GM10266 (cell line): ENCODE results near the gene MAP3K4.
"Not testable (repeated sequence)": the region's sequence is repeated elsewhere in the genome, so short reads cannot be mapped to it uniquely, and the experiment has no call there.

Experiments used
- DNase-seq: peaks from one replicate; pipeline ENCODE4 v3.0.0; 2012; ENCODE audit errors: extremely low spot score
- CTCF ChIP-seq: IDR thresholded peaks from 2 replicates; pipeline ENCODE4 v1.5.1; 2012; ENCODE audit warnings: mild to moderate bottlenecking, low read depth; ENCODE audit not compliant: control insufficient read depth, insufficient read depth; ENCODE audit errors: missing control alignments

Gene MAP3K4

GRCh38 chr6:161109366-161109765 is 117.8 kb downstream of the MAP3K4 start:
- DNase-seq, result no peak
- TF ChIP-seq CTCF, result no peak

- DNase-seq, result no peak
- TF ChIP-seq CTCF, result no peak
These were observed 118.6 kb downstream of the MAP3K4 start for GRCh38 chr6:161110028-161110779.

GRCh38 chr6:161111261-161111660 is 119.7 kb downstream of the MAP3K4 start:
- TF ChIP-seq CTCF, result no peak
- no peak for DNase-seq

GRCh38 chr6:161115468-161115867 is 123.9 kb downstream of the MAP3K4 start:
- DNase-seq, result no peak
- TF ChIP-seq CTCF, result no peak

- no peak for TF ChIP-seq CTCF
- no peak for DNase-seq
These were observed 125.0 kb downstream of the MAP3K4 start for GRCh38 chr6:161116554-161116953.

GRCh38 chr6:161117308-161117707 is 125.7 kb downstream of the MAP3K4 start:
- no peak for DNase-seq
- no peak for TF ChIP-seq CTCF

- TF ChIP-seq CTCF, result no peak
- DNase-seq, result no peak
These were observed 126.4 kb downstream of the MAP3K4 start for GRCh38 chr6:161117942-161118341.

GRCh38 chr6:161123319-161123718 is 131.8 kb downstream of the MAP3K4 start:
- DNase-seq, result not testable (repeated sequence)
